A549 (cell line): ENCODE measurements around the gene GNG12.

Source experiments
- HDAC2 ChIP-seq: fragments of 200-600 bp; sonication (generic); IDR thresholded peaks from 2 replicates; pipeline ENCODE4 v1.6.1; 2016
- RAD21 ChIP-seq, 2 experiments: fragments of >200 bp in 1 of 2; sonication (Bioruptor Twin) in 1 of 2; formaldehyde crosslinking in 1 of 2; IDR thresholded peaks in 1 of 2; conservative IDR thresholded peaks in 1 of 2; 2 replicates in 1 of 2; 3 replicates in 1 of 2; pipeline ENCODE4 v1.6.1; 2012 to 2018; ENCODE audit warnings: inconsistent platforms in 1 of 2
- TF ChIP-seq, protein P1 (sequence below): fragments of >200 bp; sonication (Bioruptor Twin); formaldehyde crosslinking; IDR thresholded peaks from 3 replicates; pipeline ENCODE4 v1.5.1; 2016

DNA sequence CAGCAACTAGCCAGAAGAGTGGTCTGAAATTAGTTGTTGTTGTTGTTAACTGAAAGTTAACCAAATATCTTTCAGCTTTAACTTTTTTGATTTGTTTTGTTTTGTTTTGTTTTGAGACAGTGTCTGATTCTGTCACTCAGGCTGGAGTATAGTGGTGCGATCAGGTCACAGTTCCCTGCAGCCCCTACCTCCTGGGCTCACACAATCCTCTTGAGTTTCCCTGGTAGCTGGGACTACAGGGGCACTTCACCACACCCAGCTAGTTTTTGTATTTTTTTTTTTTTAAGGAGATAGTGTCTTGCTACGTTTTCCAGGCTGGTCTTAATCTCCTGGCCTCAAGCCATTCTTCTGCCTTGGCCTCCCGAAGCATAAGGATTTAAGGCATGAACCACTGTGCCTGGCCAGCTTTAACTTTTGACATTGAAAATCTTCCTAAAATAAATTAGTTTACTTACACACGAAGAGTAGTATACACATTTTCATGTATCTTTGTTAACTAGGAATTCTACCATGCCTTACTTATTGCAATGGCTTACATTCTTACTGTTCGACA, 45.0 kb downstream of the GNG12 start:
- TF ChIP-seq, protein P1, sequence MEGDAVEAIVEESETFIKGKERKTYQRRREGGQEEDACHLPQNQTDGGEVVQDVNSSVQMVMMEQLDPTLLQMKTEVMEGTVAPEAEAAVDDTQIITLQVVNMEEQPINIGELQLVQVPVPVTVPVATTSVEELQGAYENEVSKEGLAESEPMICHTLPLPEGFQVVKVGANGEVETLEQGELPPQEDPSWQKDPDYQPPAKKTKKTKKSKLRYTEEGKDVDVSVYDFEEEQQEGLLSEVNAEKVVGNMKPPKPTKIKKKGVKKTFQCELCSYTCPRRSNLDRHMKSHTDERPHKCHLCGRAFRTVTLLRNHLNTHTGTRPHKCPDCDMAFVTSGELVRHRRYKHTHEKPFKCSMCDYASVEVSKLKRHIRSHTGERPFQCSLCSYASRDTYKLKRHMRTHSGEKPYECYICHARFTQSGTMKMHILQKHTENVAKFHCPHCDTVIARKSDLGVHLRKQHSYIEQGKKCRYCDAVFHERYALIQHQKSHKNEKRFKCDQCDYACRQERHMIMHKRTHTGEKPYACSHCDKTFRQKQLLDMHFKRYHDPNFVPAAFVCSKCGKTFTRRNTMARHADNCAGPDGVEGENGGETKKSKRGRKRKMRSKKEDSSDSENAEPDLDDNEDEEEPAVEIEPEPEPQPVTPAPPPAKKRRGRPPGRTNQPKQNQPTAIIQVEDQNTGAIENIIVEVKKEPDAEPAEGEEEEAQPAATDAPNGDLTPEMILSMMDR, result no peak
- TF ChIP-seq HDAC2 (no peak), RAD21 (conservative IDR thresholded peaks at IDR 0.05 in 1 of 2, IDR thresholded peaks at IDR 0.05 in 1 of 2) (no peak)
